Muscle of leg (tissue), 11 donors: ENCODE results near the gene OMP. TPM values are rescaled to one million over a fixed set of nuclear protein-coding genes. Genes with fewer than 3 reads are reported as not detected.
A peak's percentile ranks its signal among the peaks of the same experiment; 100 is the strongest.

Experiments
- DNase-seq: peaks from one replicate; pipeline ENCODE4 v3.0.0; 2013
- H3K27ac ChIP-seq: one replicate; pipeline ENCODE4 v1.5.1; 2013; ENCODE audit warnings: mild to moderate bottlenecking, low read length, control low read depth
- H3K27me3 ChIP-seq: one replicate; pipeline ENCODE4 v1.6.1; 2013; ENCODE audit warnings: low read length; ENCODE audit not compliant: control insufficient read depth, insufficient read depth
- H3K36me3 ChIP-seq: one replicate; pipeline ENCODE4 v1.6.1; 2013; ENCODE audit warnings: low read length; ENCODE audit not compliant: control insufficient read depth, insufficient read depth
- H3K4me1 ChIP-seq: one replicate; pipeline ENCODE4 v1.6.1; 2013; ENCODE audit warnings: low read length; ENCODE audit not compliant: control insufficient read depth, insufficient read depth
- H3K4me3 ChIP-seq: one replicate; pipeline ENCODE4 v1.5.1; 2013; ENCODE audit warnings: low read length, control low read depth
- H3K9me3 ChIP-seq: replicated peaks from 2 replicates; pipeline ENCODE4 v1.6.1; 2013; ENCODE audit warnings: low read depth, low read length; ENCODE audit not compliant: control insufficient read depth
- WGBS: methylation state at CpG from one replicate; pipeline ENCODE4 v1.1.5; 2013; ENCODE audit warnings: missing lambda C conversion rate; ENCODE audit not compliant: insufficient coverage; 5-methylcytosine and 5-hydroxymethylcytosine counted together
- polyA plus RNA-seq, 8 donors: library from polyadenylated mRNA; unstranded; fragments of 120-200 nt; gene quantifications; one replicate each; pipeline versions ENCODE4 v1.2.1 to v1.2.3, GENCODE V29; 2013; ENCODE audit warnings: inconsistent platforms in 1 of 8, low replicate concordance in 1 of 8; ENCODE audit not compliant: insufficient read length in 8 of 8, insufficient read depth in 1 of 8
- total RNA-seq: library from RNA; stranded (reverse); fragments of 120-200 nt; gene quantifications from one replicate; pipeline ENCODE4 v1.2.4, GENCODE V29; 2013

OMP gene
- total and polyA plus RNA-seq, 9 donors = 0.27 TPM; not detected in 8

GRCh38 chr11:77068457-77069335 is 33.9 kb upstream of the OMP start:
- peaks cover 66% of the 10 kb centered on the region for H3K4me1 ChIP-seq
- H3K27ac ChIP-seq = no peak overlapping the region
- no peaks in the 10 kb centered on the region for H3K9me3 ChIP-seq
- H3K27me3 ChIP-seq = peaks cover 2% of the 10 kb centered on the region
- no peak for DNase-seq
- H3K36me3 ChIP-seq = no peaks in the 10 kb centered on the region
- H3K4me3 ChIP-seq = no peak overlapping the region
- 89% methylated on average over 3 of the region's 7 CpGs for WGBS

- H3K27me3 ChIP-seq = no peaks in the 10 kb centered on the region
- no peaks in the 10 kb centered on the region for H3K9me3 ChIP-seq
- no peak overlapping the region for H3K4me3 ChIP-seq
- WGBS = 53% methylated on average over 6 of the region's 6 CpGs
- no peaks in the 10 kb centered on the region for H3K36me3 ChIP-seq
- H3K27ac ChIP-seq = no peak overlapping the region
- H3K4me1 ChIP-seq = peaks cover 73% of the 10 kb centered on the region
- no peak for DNase-seq
Measured at GRCh38 chr11:77069336-77069968, 33.2 kb upstream of the OMP start.

- Histone ChIP-seq H3K4me1 (peaks cover 79% of the 10 kb centered on the region), H3K36me3 (no peaks in the 10 kb centered on the region), H3K4me3 (no peak overlapping the region), H3K27ac (no peak overlapping the region), H3K27me3 (no peaks in the 10 kb centered on the region), H3K9me3 (no peaks in the 10 kb centered on the region)
- 93% methylated on average over 7 of the region's 8 CpGs for WGBS
- DNase-seq = no peak
Measured at GRCh38 chr11:77069969-77070582, 32.6 kb upstream of the OMP start.

- Histone ChIP-seq H3K4me1 (peaks cover 77% of the 10 kb centered on the region), H3K27me3 (no peaks in the 10 kb centered on the region), H3K9me3 (no peaks in the 10 kb centered on the region), H3K4me3 (no peak overlapping the region), H3K27ac (no peak overlapping the region), H3K36me3 (no peaks in the 10 kb centered on the region)
- WGBS = 74% methylated on average over 3 of the region's 7 CpGs
- no peak for DNase-seq
Measured at GRCh38 chr11:77071077-77071476, 31.6 kb upstream of the OMP start.

GRCh38 chr11:77071671-77072605 is 30.7 kb upstream of the OMP start:
- Histone ChIP-seq H3K4me1 (peaks cover 73% of the 10 kb centered on the region), H3K4me3 (no peak overlapping the region), H3K9me3 (no peaks in the 10 kb centered on the region), H3K36me3 (no peaks in the 10 kb centered on the region), H3K27ac (no peak overlapping the region), H3K27me3 (no peaks in the 10 kb centered on the region)
- 72% methylated on average over 10 of the region's 15 CpGs for WGBS
- peak; percentile 3 for DNase-seq

GRCh38 chr11:77072851-77073327 is 29.8 kb upstream of the OMP start:
- H3K27me3 ChIP-seq = no peaks in the 10 kb centered on the region
- 60% methylated on average over 3 of the region's 8 CpGs for WGBS
- no peak for DNase-seq
- H3K4me1 ChIP-seq = peaks cover 65% of the 10 kb centered on the region
- no peaks in the 10 kb centered on the region for H3K36me3 ChIP-seq
- no peaks in the 10 kb centered on the region for H3K9me3 ChIP-seq
- H3K27ac ChIP-seq = peak overlapping the region; percentile 93
- no peak overlapping the region for H3K4me3 ChIP-seq

GRCh38 chr11:77073328-77074001 is 29.2 kb upstream of the OMP start:
- Histone ChIP-seq H3K9me3 (peaks cover 2% of the 10 kb centered on the region), H3K36me3 (no peaks in the 10 kb centered on the region), H3K27ac (peak overlapping the region; percentile 93), H3K4me3 (no peak overlapping the region), H3K4me1 (peaks cover 60% of the 10 kb centered on the region), H3K27me3 (no peaks in the 10 kb centered on the region)
- 27% methylated on average over 6 of the region's 11 CpGs for WGBS
- DNase-seq = peak; percentile 98

- 100% methylated on average over 1 of the region's 5 CpGs for WGBS
- H3K4me1 ChIP-seq = peaks cover 52% of the 10 kb centered on the region
- peak overlapping the region; percentile 93 for H3K27ac ChIP-seq
- H3K4me3 ChIP-seq = no peak overlapping the region
- H3K9me3 ChIP-seq = peaks cover 2% of the 10 kb centered on the region
- peak; percentile 5 for DNase-seq
- H3K36me3 ChIP-seq = no peaks in the 10 kb centered on the region
- H3K27me3 ChIP-seq = no peaks in the 10 kb centered on the region
Measured at GRCh38 chr11:77074205-77074604, 28.4 kb upstream of the OMP start.

- WGBS = 86% methylated on average over 15 of the region's 15 CpGs
- H3K27ac ChIP-seq = peak overlapping the region; percentile 93
- H3K36me3 ChIP-seq = no peaks in the 10 kb centered on the region
- peak; percentile 2 for DNase-seq
- no peaks in the 10 kb centered on the region for H3K27me3 ChIP-seq
- peaks cover 47% of the 10 kb centered on the region for H3K4me1 ChIP-seq
- H3K4me3 ChIP-seq = no peak overlapping the region
- peaks cover 2% of the 10 kb centered on the region for H3K9me3 ChIP-seq
Measured at GRCh38 chr11:77074626-77075221, 27.9 kb upstream of the OMP start.
